PC-3 (cell line): Measurements from ENCODE around the gene KRTAP5-11.
"Not testable (repeated sequence)": the region's sequence is repeated elsewhere in the genome, so short reads cannot be mapped to it uniquely, and the experiment has no call there.

ENCODE experiments used
- EZH2 ChIP-seq: fragments of 300-600 bp; sonication (generic); IDR thresholded peaks from one replicate; pipeline ENCODE4 v1.6.1; 2017; ENCODE audit warnings: antibody characterized with exemption, mild to moderate bottlenecking, low read length; ENCODE audit not compliant: unreplicated experiment
- EZH2phosphoT487 ChIP-seq: fragments of 300-600 bp; sonication (generic); IDR thresholded peaks from 2 replicates; pipeline ENCODE4 v1.6.1; 2018; ENCODE audit warnings: mild to moderate bottlenecking, antibody characterized with exemption, low read length, borderline replicate concordance
- TF ChIP-seq, protein P1 (sequence below): fragments of 300-600 bp; sonication (generic); conservative IDR thresholded peaks from 2 replicates; pipeline ENCODE4 v1.5.1; 2017; ENCODE audit warnings: antibody characterized with exemption, low read depth, mild to moderate bottlenecking, low read length

DNA sequence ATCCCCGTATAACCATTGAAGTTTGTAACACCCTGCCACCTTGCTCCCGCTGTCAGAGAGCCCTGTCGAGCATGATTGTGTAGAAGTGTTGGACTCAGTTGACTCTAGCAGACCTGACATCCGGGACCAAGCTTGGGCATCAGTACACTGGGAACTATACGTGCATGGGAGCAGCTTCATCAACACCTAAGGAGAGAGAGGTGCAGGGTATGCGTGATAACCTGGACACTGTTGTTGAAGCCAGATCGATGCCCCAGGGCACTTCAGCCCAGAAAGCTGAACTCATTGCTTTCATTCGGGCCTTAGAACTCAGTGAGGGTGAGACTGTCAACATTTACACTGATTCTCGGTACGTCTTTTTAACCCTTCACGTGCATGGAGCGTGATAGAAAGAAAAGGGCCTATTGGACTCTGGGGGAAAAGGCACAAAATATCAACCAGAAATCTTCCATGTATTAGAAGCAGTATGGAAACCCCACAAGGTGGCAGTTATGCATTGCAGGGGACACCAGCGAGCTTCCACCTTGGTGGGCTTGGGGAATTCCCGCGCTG lies 31.8 kb upstream of the KRTAP5-11 start:
- TF ChIP-seq, protein P1, sequence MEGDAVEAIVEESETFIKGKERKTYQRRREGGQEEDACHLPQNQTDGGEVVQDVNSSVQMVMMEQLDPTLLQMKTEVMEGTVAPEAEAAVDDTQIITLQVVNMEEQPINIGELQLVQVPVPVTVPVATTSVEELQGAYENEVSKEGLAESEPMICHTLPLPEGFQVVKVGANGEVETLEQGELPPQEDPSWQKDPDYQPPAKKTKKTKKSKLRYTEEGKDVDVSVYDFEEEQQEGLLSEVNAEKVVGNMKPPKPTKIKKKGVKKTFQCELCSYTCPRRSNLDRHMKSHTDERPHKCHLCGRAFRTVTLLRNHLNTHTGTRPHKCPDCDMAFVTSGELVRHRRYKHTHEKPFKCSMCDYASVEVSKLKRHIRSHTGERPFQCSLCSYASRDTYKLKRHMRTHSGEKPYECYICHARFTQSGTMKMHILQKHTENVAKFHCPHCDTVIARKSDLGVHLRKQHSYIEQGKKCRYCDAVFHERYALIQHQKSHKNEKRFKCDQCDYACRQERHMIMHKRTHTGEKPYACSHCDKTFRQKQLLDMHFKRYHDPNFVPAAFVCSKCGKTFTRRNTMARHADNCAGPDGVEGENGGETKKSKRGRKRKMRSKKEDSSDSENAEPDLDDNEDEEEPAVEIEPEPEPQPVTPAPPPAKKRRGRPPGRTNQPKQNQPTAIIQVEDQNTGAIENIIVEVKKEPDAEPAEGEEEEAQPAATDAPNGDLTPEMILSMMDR: not testable (repeated sequence)
- TF ChIP-seq EZH2, EZH2phosphoT487: not testable (repeated sequence)
